ENCODE results near the gene ATP2B2.
"Not testable (repeated sequence)": the region's sequence is repeated elsewhere in the genome, so short reads cannot be mapped to it uniquely, and the experiment has no call there.

The ATP2B2 gene

GRCh38 chr3:10299679-10300078 is 205.7 kb downstream of the ATP2B2 start:
- no peak for DNase-seq (ENCODE audit: low read depth)

- no peak for DNase-seq (ENCODE audit: low read depth)
Measured at GRCh38 chr3:10299175-10299574, 206.2 kb downstream of the ATP2B2 start.

- not testable (repeated sequence) for DNase-seq (ENCODE audit: low read depth)
Measured at GRCh38 chr3:10298064-10298463, 207.3 kb downstream of the ATP2B2 start.

GRCh38 chr3:10294030-10294586 is 211.3 kb downstream of the ATP2B2 start:
- DNase-seq (ENCODE audit: low read depth), result no peak

GRCh38 chr3:10292505-10293419 is 212.6 kb downstream of the ATP2B2 start, which contains the start of gene GHRL:
Gene GHRL (minus strand): TSS chr3:10292947. CDS start chr3:10290180, 2,767 bp downstream.
- DNase-seq (ENCODE audit: low read depth), result no peak

GRCh38 chr3:10291641-10292040 is 213.7 kb downstream of the ATP2B2 start:
- no peak for DNase-seq (ENCODE audit: low read depth)

- DNase-seq (ENCODE audit: low read depth), result no peak
Measured at GRCh38 chr3:10290481-10291176, 214.8 kb downstream of the ATP2B2 start.

- DNase-seq (ENCODE audit: low read depth), result no peak
Measured at GRCh38 chr3:10289787-10290355, 215.5 kb downstream of the ATP2B2 start.

GRCh38 chr3:10289077-10289476 is 216.3 kb downstream of the ATP2B2 start:
- no peak for DNase-seq (ENCODE audit: low read depth)

GRCh38 chr3:10288575-10288960 is 216.8 kb downstream of the ATP2B2 start:
- no peak for DNase-seq (ENCODE audit: low read depth)

- DNase-seq (ENCODE audit: low read depth), result no peak
Measured at GRCh38 chr3:10287936-10288574, 217.3 kb downstream of the ATP2B2 start.

- no peak for DNase-seq (ENCODE audit: low read depth)
Measured at GRCh38 chr3:10286596-10287295, 218.6 kb downstream of the ATP2B2 start.

GRCh38 chr3:10286133-10286524 is 219.3 kb downstream of the ATP2B2 start:
- DNase-seq (ENCODE audit: low read depth), result no peak

- DNase-seq (ENCODE audit: low read depth), result no peak
Measured at GRCh38 chr3:10285272-10286132, 219.9 kb downstream of the ATP2B2 start.

- no peak for DNase-seq (ENCODE audit: low read depth)
Measured at GRCh38 chr3:10284496-10284895, 220.9 kb downstream of the ATP2B2 start.

- DNase-seq (ENCODE audit: low read depth), result no peak
Measured at GRCh38 chr3:10283638-10284037, 221.7 kb downstream of the ATP2B2 start.

- no peak for DNase-seq (ENCODE audit: low read depth)
Measured at GRCh38 chr3:10281951-10282350, 223.4 kb downstream of the ATP2B2 start.

- DNase-seq (ENCODE audit: low read depth), result no peak
Measured at GRCh38 chr3:10280571-10280970, 224.8 kb downstream of the ATP2B2 start.

GRCh38 chr3:10280177-10280529 is 225.2 kb downstream of the ATP2B2 start:
- no peak for DNase-seq (ENCODE audit: low read depth)

- no peak for DNase-seq (ENCODE audit: low read depth)
Measured at GRCh38 chr3:10279384-10280176, 225.8 kb downstream of the ATP2B2 start.

Data from stimulated activated CD8-positive, alpha-beta memory T cell treated with anti-CD3 and anti-CD28 coated beads, Interleukin-15, amount 100 ng/mL, for 1 hour (primary cell).